ENCODE measurements around the gene LARGE2.

LARGE2 gene

DNA sequence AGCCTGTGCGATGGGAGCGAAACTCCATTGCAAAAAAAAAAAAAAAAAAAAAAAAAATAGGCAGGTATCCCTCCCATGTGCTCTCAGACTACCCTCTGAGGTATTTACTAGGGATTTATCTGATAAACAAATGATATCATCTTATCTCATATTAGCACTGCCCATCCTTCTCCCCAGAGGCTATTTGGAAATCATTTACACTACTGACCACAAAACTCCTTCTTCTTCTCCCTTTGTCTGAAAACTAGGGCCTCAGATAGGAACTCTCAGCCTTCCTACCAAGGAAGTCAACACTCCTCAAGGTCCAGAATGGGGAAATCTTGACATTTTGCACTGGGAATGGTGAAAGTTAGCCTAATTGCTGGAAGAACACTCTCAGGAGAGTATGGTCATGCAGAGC lies 46.4 kb downstream of the LARGE2 start:
- no peak for DNase-seq

DNA sequence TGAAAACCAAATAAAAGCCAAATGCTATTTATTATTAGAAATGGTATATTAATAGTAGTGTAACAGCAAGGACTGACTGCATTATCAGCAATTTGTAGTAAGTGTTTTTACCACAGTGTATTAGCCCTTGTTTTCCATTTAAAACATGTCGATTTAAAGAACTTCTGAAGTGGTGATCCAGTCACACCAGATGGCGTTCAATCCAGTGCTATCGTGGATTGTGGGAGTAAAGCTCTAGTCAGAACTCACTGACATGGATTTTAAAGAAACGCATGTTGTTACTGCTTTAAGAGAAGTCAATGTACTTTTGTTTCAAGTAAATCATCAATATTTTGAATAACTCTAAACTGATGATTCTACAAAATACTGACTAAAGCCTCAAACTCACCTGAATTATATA lies 51.1 kb downstream of the LARGE2 start:
- DNase-seq, result no peak

DNA sequence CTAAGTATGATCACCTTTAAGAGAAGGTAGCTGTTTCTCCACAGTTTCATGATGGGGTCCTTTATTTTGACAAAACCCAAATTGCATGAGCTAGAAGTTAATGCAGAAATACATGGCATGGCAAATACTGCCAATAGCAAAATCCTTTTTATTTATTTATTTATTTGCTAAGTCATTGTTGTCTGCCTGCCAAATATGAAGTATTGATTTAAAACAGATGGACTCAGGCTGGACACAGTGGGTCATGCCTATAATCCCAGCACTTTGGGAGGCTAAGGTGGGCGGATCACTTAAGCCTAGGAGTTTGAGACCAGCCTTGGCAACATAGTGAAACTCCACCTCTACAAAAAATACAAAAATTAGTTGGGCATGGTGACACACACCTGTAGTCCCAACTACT lies 52.4 kb downstream of the LARGE2 start:
- no peak for DNase-seq
